Prostate gland (tissue), 2 donors: ENCODE results near the gene ZNF625. TPM values are rescaled to one million over a fixed set of nuclear protein-coding genes. Genes with fewer than 3 reads are reported as not detected.

ENCODE experiments used
- DNase-seq: peaks from one replicate; pipeline ENCODE4 v3.0.0-alpha.2; 2019; ENCODE audit warnings: low spot score
- H3K27ac ChIP-seq, 2 donors: fragments of 200-600 bp; sonication (generic); 2 replicates each; pipeline ENCODE4 v1.5.1; 2017 to 2019
- H3K27me3 ChIP-seq: fragments of 200-600 bp; sonication (generic); replicated peaks from 2 replicates; pipeline ENCODE4 v1.5.1; 2019; ENCODE audit not compliant: insufficient read depth
- H3K36me3 ChIP-seq, 2 donors: fragments of 200-600 bp; sonication (generic); 1 replicate in 1 of 2; 2 replicates in 1 of 2; pipeline versions ENCODE4 v1.5.1 to v1.8.1; 2017 to 2019
- H3K4me1 ChIP-seq: fragments of 200-600 bp; sonication (generic); replicated peaks from 2 replicates; pipeline ENCODE4 v1.5.1; 2019
- H3K4me3 ChIP-seq, 2 donors: fragments of 200-600 bp; sonication (generic); 2 replicates each; pipeline ENCODE4 v1.5.1; 2017 to 2019
- H3K9me3 ChIP-seq: fragments of 200-600 bp; sonication (generic); 2 replicates; pipeline ENCODE4 v1.5.1; 2017
- POLR2A ChIP-seq: fragments of 450-650 bp; IDR thresholded peaks from one replicate; pipeline ENCODE4 v1.6.1; 2016; ENCODE audit warnings: antibody characterized with exemption, mild to moderate bottlenecking
- POLR2AphosphoS5 ChIP-seq: sonication (generic); formaldehyde crosslinking; IDR thresholded peaks from one replicate; pipeline ENCODE4 v1.6.1; 2017; ENCODE audit warnings: antibody characterized with exemption
- WGBS: methylation state at CpG from one replicate; pipeline ENCODE4 v1.1.5; 2018; 5-methylcytosine and 5-hydroxymethylcytosine counted together
- intact Hi-C: fragments of 100-400 bp; cut with DNase I; formaldehyde crosslinking; loops from one replicate; pipeline ENCODE4 v1.14.2; 2022
- total RNA-seq, 2 donors: library from RNA; depleted of rRNA; stranded (reverse); fragments of >200 nt; gene quantifications; one replicate each; pipeline ENCODE4 v1.1.0, GENCODE V29; 2016
- TF ChIP-seq, protein P1 (sequence below), 4 experiments: fragments of 200-600 bp in 2 of 4; fragments of 450-650 bp in 2 of 4; sonication (generic) in 2 of 4; IDR thresholded peaks; 1 replicate in 3 of 4; 2 replicates in 1 of 4; pipeline ENCODE4 v1.5.1; 2016 to 2019; ENCODE audit warnings: antibody characterized with exemption in 4 of 4, mild to moderate bottlenecking in 2 of 4, moderate library complexity in 2 of 4

Gene ZNF625
- total RNA-seq: 10 to 100 TPM in 1 of 2 donors, 1 to 10 TPM in 1; 7.8 to 15.6 TPM

DNA sequence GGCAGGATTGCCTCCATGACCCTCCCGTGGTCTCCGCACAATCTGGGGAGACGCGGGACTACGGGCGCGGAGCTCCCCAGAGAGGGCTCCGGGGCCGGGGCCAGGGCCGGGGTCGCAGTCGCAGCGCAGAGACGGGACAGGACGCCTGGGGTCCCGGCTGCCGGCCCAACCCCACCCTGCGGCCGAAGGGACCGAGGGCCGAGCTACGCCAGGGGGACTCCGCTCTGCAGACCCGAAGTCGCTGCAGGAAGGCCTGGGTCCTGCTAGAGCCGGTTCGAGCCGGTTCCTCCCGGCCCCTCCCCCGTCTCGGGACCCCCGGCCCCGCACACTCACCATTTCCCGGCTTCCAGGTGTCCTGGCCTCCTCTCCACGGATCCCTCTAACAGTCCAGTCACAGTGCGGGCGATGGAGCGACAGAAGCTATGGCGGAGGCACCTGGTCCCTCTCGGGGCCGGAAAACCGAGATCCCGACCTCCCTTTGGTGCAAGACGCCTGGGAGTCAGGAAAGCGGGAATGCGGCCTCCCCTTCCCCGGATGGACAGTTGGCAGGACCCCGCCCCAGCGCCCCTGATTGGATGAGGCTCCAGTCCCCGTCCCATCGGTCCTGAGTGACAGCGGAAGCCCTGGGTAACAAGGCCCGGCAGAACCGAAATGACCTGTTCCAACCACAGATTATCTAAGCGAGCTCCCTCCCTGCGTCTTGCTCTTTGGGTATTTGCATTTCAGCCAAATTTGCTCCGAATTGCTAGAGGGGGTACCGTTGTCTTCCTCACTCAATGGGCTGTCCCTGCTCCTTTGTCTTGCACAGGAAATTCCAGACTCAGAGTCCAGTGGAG lies at the start of gene ZNF625:
ZNF625 (minus strand) TSS at position 512 of the 836 bp plus-strand sequence; CDS start at position 336, 176 bp downstream.
- Histone ChIP-seq H3K27ac (peak within 1 kb of the TSS; percentile 73 to 78), H3K9me3 (no peaks in the 10 kb centered on the region), H3K4me3 (peak within 1 kb of the TSS; percentile 68 to 93), H3K4me1 (no peaks in the 10 kb centered on the region), H3K36me3 (no peaks in the 10 kb centered on the region), H3K27me3 (no peaks in the 10 kb centered on the region)
- peak; percentile 93 for DNase-seq
- intact Hi-C loops: no loop called here
- TF ChIP-seq POLR2A (peak; percentile 60), POLR2AphosphoS5 (peak; percentile 86)
- TF ChIP-seq, protein P1, sequence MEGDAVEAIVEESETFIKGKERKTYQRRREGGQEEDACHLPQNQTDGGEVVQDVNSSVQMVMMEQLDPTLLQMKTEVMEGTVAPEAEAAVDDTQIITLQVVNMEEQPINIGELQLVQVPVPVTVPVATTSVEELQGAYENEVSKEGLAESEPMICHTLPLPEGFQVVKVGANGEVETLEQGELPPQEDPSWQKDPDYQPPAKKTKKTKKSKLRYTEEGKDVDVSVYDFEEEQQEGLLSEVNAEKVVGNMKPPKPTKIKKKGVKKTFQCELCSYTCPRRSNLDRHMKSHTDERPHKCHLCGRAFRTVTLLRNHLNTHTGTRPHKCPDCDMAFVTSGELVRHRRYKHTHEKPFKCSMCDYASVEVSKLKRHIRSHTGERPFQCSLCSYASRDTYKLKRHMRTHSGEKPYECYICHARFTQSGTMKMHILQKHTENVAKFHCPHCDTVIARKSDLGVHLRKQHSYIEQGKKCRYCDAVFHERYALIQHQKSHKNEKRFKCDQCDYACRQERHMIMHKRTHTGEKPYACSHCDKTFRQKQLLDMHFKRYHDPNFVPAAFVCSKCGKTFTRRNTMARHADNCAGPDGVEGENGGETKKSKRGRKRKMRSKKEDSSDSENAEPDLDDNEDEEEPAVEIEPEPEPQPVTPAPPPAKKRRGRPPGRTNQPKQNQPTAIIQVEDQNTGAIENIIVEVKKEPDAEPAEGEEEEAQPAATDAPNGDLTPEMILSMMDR (IDR thresholded peaks at IDR 0.05): no peak
- WGBS: 3% methylated on average over 41 of the region's 58 CpGs

DNA sequence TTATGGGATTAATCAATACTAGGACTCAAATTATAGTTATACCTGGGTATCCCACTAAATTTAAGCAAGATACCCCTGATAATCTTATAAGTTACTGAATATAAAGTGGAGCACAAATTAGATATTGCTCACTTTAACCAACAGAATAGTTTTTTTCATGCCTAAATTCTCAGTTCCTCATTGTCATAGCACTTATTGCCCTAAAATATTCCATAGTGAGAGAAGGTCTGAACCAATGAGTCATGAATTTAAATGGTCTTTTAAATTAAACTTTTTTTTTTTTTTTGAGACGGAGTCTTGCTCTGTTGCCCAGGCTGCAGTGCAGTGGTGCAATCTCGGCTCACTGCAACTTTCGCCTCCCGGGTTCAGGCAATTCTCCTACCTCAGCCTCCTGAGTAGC lies 48.8 kb upstream of the ZNF625 start:
- no peak for DNase-seq
- Histone ChIP-seq H3K9me3 (no peaks in the 10 kb centered on the region), H3K4me3 (no peak overlapping the region), H3K27ac (no peak overlapping the region), H3K36me3 (no peaks in the 10 kb centered on the region), H3K27me3 (no peaks in the 10 kb centered on the region), H3K4me1 (no peaks in the 10 kb centered on the region)
- TF ChIP-seq POLR2A (no peak), POLR2AphosphoS5 (no peak)
- TF ChIP-seq, protein P1 (IDR thresholded peaks at IDR 0.05): no peak
- intact Hi-C loops: no loop called here
- 98% methylated on average over 4 of the region's 4 CpGs for whole genome bisulfite sequencing

DNA sequence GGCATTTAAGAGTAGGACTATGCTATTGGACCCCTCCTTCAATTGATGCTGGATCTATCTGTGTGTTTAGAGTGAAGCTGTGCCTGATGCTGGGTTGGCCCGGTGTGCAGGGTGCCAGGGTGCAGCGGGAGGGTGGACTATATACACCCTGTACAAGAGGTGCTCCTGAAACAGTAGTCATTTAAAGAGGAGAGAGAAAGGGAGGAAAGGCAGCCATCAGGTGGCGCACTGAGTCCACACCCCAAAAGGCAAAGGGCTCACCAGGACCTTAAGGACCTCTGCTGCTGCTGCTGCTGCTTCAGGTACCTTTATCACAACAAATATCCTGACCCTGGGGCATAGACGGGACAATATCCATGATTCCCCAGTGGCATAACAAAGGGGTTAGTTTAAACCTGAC lies 45.7 kb upstream of the ZNF625 start:
- Histone ChIP-seq H3K36me3 (no peaks in the 10 kb centered on the region), H3K27ac (no peak overlapping the region), H3K27me3 (no peaks in the 10 kb centered on the region), H3K9me3 (no peaks in the 10 kb centered on the region), H3K4me3 (no peak overlapping the region), H3K4me1 (no peaks in the 10 kb centered on the region)
- peak; percentile 12 for DNase-seq
- TF ChIP-seq, protein P1 (IDR thresholded peaks at IDR 0.05): peak in 2 of 4 experiments; percentile 35 to 42
- TF ChIP-seq POLR2AphosphoS5: no peak
- TF ChIP-seq POLR2A: no peak
- WGBS: 53% methylated on average over 4 of the region's 4 CpGs
- intact Hi-C loops: no loop called here

DNA sequence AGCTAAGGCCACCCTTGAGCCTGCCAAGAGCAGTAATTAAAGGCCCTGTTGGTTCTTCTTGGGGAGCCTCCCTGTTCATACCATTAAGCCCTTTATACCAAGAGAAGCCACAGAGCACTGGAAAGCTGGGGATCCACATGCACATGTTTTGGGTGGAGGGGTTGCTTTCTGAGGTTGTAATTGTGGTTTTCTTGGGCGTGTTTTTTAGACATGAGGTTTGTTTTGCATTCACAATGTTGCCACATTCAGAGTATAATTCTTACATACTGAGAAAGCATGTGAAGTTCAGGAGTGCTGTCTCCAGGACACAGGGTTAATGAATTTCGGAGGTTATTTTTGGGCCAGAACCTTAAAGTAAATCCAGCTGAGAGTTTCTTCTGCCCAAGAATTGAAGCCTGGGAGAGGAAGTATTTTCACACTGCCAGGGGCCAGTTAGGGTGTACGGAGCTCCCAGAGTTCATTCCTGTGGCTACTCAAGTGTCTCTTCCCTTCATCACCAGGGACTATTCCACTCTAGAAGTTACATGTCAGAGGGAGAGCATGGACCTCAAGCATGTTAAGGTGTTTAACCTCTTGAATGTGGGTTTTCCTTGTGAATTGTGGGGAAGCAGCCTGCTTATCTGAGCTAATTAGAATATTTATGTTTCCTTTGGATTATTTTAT lies 43.4 kb upstream of the ZNF625 start:
- no peaks in the 10 kb centered on the region for H3K4me1 ChIP-seq
- no peaks in the 10 kb centered on the region for H3K9me3 ChIP-seq
- intact Hi-C loops: no loop called here
- DNase-seq: no peak
- H3K36me3 ChIP-seq: no peaks in the 10 kb centered on the region
- H3K27me3 ChIP-seq: no peaks in the 10 kb centered on the region
- WGBS: 83% methylated on average over 3 of the region's 3 CpGs
- no peak overlapping the region for H3K27ac ChIP-seq
- no peak for TF ChIP-seq POLR2AphosphoS5
- TF ChIP-seq, protein P1 (IDR thresholded peaks at IDR 0.05): no peak
- TF ChIP-seq POLR2A: no peak
- no peak overlapping the region for H3K4me3 ChIP-seq
